ENCODE measurements around the gene BPIFB1.

DNA sequence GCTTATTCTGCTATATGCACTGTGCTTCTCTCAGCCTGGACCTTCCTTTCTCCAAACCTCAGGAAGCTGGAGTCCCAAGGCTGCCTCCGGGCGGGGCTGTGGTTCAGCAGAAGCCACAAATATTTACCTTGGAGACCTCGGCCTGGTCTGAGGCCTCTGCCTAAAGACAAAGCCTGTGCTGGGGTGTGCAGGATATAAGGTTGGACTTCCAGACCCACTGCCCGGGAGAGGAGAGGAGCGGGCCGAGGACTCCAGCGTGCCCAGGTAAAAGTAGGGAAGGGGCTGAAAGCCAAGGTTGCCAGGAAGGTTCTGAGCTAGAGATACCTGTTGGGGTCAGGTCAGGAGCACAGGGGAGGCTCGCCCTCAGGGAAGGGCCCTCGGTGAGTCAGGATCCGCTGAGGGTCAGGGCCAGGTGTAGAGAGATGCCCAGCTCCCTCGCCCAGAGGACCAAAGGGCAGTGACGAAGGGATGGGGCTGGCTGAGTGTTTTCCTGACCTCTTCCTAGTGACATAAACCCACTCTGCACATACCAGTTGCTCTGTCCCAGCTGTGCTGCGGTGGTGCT lies at the start of gene BPIFB1:
- TF ChIP-seq CTCF (IDR thresholded peaks at IDR 0.05) (no peak), SP1 (CRISPR knock-in tag; conservative IDR thresholded peaks at IDR 0.05) (no peak), USF2 (CRISPR knock-in tag; IDR thresholded peaks at IDR 0.05) (no peak), JUN (CRISPR knock-in tag; IDR thresholded peaks at IDR 0.05) (no peak), CREB1 (CRISPR knock-in tag; IDR thresholded peaks at IDR 0.05) (no peak), NR3C1 (CRISPR knock-in tag; conservative IDR thresholded peaks at IDR 0.05; ENCODE audit: low read depth) (no peak), PREB (CRISPR knock-in tag; IDR thresholded peaks at IDR 0.05; ENCODE audit: borderline replicate concordance) (no peak), TCF7 (CRISPR knock-in tag; IDR thresholded peaks at IDR 0.05; ENCODE audit: low read depth) (no peak), ZNF138 (CRISPR knock-in tag; conservative IDR thresholded peaks at IDR 0.05) (no peak)
